Adipocyte (in vitro differentiated cells): Measurements from ENCODE around the gene HHIP.

Experiments used
- DNase-seq: peaks from one replicate; pipeline ENCODE4 v3.0.0-alpha.2; 2015; ENCODE audit warnings: low read depth
- H3K27me3 ChIP-seq: replicated peaks from 2 replicates; pipeline ENCODE4 v1.7.0; 2013; ENCODE audit warnings: mild to moderate bottlenecking, low read length, moderate library complexity; ENCODE audit not compliant: control insufficient read depth, insufficient read depth
- H3K36me3 ChIP-seq: 2 replicates; pipeline ENCODE4 v1.7.0; 2013; ENCODE audit warnings: low read length, mild to moderate bottlenecking, moderate library complexity; ENCODE audit not compliant: control insufficient read depth, insufficient read depth, severe bottlenecking
- H3K4me1 ChIP-seq: 2 replicates; pipeline ENCODE4 v1.7.0; 2013; ENCODE audit warnings: mild to moderate bottlenecking, low read length, moderate library complexity; ENCODE audit not compliant: control insufficient read depth, insufficient read depth
- H3K4me3 ChIP-seq: 2 replicates; pipeline ENCODE4 v1.7.0; 2013; ENCODE audit warnings: mild to moderate bottlenecking, low read length, moderate library complexity
- H3K9ac ChIP-seq: 2 replicates; pipeline ENCODE4 v1.7.0; 2013; ENCODE audit warnings: mild to moderate bottlenecking, low read length, moderate library complexity
- H3K9me3 ChIP-seq: 2 replicates; pipeline ENCODE4 v1.7.0; 2013; ENCODE audit warnings: mild to moderate bottlenecking, low read length, moderate library complexity; ENCODE audit not compliant: control insufficient read depth

Gene HHIP, protein sequence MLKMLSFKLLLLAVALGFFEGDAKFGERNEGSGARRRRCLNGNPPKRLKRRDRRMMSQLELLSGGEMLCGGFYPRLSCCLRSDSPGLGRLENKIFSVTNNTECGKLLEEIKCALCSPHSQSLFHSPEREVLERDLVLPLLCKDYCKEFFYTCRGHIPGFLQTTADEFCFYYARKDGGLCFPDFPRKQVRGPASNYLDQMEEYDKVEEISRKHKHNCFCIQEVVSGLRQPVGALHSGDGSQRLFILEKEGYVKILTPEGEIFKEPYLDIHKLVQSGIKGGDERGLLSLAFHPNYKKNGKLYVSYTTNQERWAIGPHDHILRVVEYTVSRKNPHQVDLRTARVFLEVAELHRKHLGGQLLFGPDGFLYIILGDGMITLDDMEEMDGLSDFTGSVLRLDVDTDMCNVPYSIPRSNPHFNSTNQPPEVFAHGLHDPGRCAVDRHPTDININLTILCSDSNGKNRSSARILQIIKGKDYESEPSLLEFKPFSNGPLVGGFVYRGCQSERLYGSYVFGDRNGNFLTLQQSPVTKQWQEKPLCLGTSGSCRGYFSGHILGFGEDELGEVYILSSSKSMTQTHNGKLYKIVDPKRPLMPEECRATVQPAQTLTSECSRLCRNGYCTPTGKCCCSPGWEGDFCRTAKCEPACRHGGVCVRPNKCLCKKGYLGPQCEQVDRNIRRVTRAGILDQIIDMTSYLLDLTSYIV

GRCh38 chr4:144645631-144646522 is at the start of gene HHIP:
TSS of gene HHIP (plus strand) at chr4:144646156. CDS start at chr4:144646676, 520 bp downstream.
- Histone ChIP-seq H3K9me3 (no peaks in the 10 kb centered on the region), H3K4me3 (peak within 1 kb of the TSS; percentile 79), H3K4me1 (peaks cover 7% of the 10 kb centered on the region), H3K9ac (peak within 1 kb of the TSS; percentile 24), H3K27me3 (peaks cover 32% of the 10 kb centered on the region), H3K36me3 (no peaks in the 10 kb centered on the region)
- DNase-seq = peak; percentile 85

DNA sequence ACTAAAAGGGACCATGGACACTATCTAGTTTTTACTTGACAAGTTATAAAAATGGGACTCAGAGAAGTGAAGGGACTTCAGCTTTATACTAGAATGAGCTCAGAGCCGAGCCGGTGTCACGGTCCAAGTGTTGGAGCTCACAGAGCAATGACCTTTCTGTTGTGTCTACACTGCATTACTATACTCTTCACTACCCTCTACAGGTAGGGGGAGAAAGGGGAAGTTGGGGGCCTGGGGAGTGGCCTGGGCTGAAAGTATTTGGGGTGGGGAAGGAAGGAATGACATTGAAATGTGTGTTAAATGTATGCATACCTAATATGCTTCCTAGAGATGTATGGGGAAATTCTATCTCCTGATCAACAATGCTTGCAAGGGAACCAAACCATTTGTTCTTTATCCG is 48.8 kb upstream of the HHIP start:
- Histone ChIP-seq H3K27me3 (no peaks in the 10 kb centered on the region), H3K36me3 (no peaks in the 10 kb centered on the region), H3K9ac (no peak overlapping the region), H3K4me1 (no peaks in the 10 kb centered on the region), H3K9me3 (no peaks in the 10 kb centered on the region), H3K4me3 (no peak overlapping the region)
- no peak for DNase-seq

- Histone ChIP-seq H3K4me1 (no peaks in the 10 kb centered on the region), H3K9ac (no peak overlapping the region), H3K9me3 (no peaks in the 10 kb centered on the region), H3K27me3 (no peaks in the 10 kb centered on the region), H3K4me3 (no peak overlapping the region), H3K36me3 (no peaks in the 10 kb centered on the region)
- DNase-seq = no peak
Measured at GRCh38 chr4:144599621-144600020, 46.3 kb upstream of the HHIP start.

- H3K9ac ChIP-seq = no peak overlapping the region
- H3K4me1 ChIP-seq = peaks cover 5% of the 10 kb centered on the region
- no peaks in the 10 kb centered on the region for H3K27me3 ChIP-seq
- H3K9me3 ChIP-seq = no peaks in the 10 kb centered on the region
- no peaks in the 10 kb centered on the region for H3K36me3 ChIP-seq
- no peak overlapping the region for H3K4me3 ChIP-seq
- no peak for DNase-seq
Measured at GRCh38 chr4:144611850-144612249, 34.1 kb upstream of the HHIP start.

GRCh38 chr4:144614850-144615585 is 30.9 kb upstream of the HHIP start:
- H3K4me1 ChIP-seq = peaks cover 5% of the 10 kb centered on the region
- H3K4me3 ChIP-seq = no peak overlapping the region
- no peak for DNase-seq
- no peaks in the 10 kb centered on the region for H3K36me3 ChIP-seq
- no peaks in the 10 kb centered on the region for H3K9me3 ChIP-seq
- no peak overlapping the region for H3K9ac ChIP-seq
- H3K27me3 ChIP-seq = no peaks in the 10 kb centered on the region

DNA sequence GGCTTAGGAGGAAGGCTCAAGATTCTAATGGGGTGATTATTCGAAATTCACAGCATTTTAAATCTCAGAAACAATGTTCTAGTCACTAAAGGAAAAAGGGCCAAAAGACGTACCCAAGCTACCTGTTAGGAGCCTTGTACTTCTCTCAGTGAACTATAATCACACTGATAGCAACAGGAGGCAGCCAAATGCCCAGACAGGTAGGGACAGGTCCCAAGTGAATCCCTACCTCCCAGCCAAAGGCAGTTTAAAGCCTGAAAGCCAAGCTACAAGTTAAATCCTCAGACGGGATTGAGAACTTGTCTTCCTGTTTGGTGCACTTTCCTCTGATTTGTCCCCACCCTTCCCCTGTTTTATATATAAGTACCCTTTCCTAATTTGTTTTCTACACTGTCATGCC is 24.3 kb upstream of the HHIP start:
- H3K9ac ChIP-seq = no peak overlapping the region
- no peaks in the 10 kb centered on the region for H3K9me3 ChIP-seq
- no peak overlapping the region for H3K4me3 ChIP-seq
- H3K27me3 ChIP-seq = no peaks in the 10 kb centered on the region
- no peaks in the 10 kb centered on the region for H3K36me3 ChIP-seq
- no peaks in the 10 kb centered on the region for H3K4me1 ChIP-seq
- DNase-seq = no peak

- no peak overlapping the region for H3K4me3 ChIP-seq
- no peaks in the 10 kb centered on the region for H3K4me1 ChIP-seq
- no peak overlapping the region for H3K9ac ChIP-seq
- no peaks in the 10 kb centered on the region for H3K36me3 ChIP-seq
- no peaks in the 10 kb centered on the region for H3K9me3 ChIP-seq
- DNase-seq = no peak
- no peaks in the 10 kb centered on the region for H3K27me3 ChIP-seq
Measured at GRCh38 chr4:144627663-144628076, 18.3 kb upstream of the HHIP start.

DNA sequence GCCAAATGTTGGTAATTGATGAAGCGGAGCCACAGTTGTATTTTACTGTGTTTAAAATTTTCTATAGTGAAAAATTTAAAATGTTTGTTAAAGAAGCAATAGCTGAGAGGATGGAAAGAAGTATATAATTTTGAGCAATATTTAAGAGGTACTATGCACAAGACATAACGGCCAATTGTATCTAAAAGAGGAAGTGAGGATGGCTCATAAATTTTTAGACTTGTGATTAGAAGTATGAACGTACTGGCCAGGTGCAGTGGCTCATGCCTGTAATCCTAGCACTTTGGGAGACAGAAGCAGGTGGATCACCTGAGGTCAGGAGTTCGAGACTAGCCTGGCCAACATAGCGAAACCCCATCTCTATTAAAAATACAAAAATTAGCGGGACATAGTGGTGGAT is 12.7 kb upstream of the HHIP start:
- Histone ChIP-seq H3K9ac (no peak overlapping the region), H3K27me3 (no peaks in the 10 kb centered on the region), H3K4me3 (no peak overlapping the region), H3K4me1 (no peaks in the 10 kb centered on the region), H3K9me3 (no peaks in the 10 kb centered on the region), H3K36me3 (no peaks in the 10 kb centered on the region)
- DNase-seq = no peak

GRCh38 chr4:144634978-144635747 is 10.8 kb upstream of the HHIP start:
- H3K36me3 ChIP-seq = no peaks in the 10 kb centered on the region
- H3K27me3 ChIP-seq = no peaks in the 10 kb centered on the region
- DNase-seq = no peak
- no peaks in the 10 kb centered on the region for H3K4me1 ChIP-seq
- no peak overlapping the region for H3K4me3 ChIP-seq
- H3K9me3 ChIP-seq = no peaks in the 10 kb centered on the region
- no peak overlapping the region for H3K9ac ChIP-seq

DNA sequence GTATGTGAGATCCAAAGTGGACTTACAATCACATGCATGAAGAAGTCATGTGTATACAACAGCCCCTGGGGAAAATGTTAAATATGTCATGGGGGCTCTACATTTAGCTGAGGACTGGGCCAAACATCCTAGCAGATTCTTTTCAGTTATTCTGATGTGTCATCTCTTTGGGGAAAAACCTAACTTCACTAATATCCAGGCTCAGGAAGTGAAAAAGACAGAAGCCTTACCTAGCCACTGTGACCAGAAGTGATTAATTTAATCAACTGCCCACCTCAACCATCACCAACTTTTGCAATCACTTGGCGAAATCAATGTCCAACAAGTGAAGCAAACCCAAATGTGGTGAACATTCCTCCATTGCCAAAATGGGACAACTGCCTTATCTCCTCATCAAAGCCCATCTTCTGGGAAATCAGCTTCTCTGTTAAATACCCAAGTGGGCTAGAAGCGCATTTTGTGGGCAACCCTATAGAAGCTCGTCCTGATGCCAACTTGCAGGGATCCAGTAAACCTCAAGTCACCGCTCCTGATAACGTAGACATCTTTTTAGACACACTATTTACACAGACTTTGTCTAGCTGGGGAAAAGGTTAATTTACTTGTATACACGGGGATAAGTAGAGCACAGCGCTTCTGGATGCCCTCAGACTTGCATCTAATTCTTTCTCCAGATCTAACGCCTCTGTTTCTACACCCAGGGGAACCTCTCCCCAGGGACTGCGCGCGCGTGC is 1.4 kb upstream of the HHIP start:
- H3K27me3 ChIP-seq = peaks cover 32% of the 10 kb centered on the region

More for the DNA sequence above, 1.4 kb upstream of the HHIP start:
- Histone ChIP-seq H3K9me3 (no peaks in the 10 kb centered on the region), H3K4me1 (peaks cover 7% of the 10 kb centered on the region), H3K4me3 (no peak overlapping the region), H3K36me3 (no peaks in the 10 kb centered on the region), H3K9ac (no peak overlapping the region)
- DNase-seq = no peak
